COLO668 (cell line): ENCODE measurements around the gene SRPK1.

Source experiments
- DNase-seq: peaks from one replicate; lab custom pipeline; 2025; ENCODE audit not compliant: unreplicated experiment; lab: John Stamatoyannopoulos, UW

The SRPK1 gene

DNA sequence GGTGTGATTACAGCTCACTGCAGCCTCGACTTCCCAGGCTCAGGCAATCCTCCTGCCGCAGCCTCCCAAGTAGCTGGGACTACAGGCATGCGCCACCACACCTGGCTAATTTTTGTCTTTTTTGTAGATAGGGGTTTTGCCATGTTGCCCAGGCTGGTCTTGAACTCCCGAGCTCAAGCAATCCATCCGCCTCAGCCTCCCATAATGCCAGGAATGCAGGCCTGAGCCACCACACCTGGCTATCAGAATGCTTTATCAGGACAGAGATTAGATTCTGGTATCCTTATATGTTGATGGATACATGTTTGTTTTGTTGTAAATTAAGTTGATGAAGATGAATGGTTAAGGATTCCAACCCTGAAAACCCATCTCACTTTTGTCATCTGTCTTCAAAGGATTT, 91.6 kb downstream of the SRPK1 start:
- DNase-seq = no peak

DNA sequence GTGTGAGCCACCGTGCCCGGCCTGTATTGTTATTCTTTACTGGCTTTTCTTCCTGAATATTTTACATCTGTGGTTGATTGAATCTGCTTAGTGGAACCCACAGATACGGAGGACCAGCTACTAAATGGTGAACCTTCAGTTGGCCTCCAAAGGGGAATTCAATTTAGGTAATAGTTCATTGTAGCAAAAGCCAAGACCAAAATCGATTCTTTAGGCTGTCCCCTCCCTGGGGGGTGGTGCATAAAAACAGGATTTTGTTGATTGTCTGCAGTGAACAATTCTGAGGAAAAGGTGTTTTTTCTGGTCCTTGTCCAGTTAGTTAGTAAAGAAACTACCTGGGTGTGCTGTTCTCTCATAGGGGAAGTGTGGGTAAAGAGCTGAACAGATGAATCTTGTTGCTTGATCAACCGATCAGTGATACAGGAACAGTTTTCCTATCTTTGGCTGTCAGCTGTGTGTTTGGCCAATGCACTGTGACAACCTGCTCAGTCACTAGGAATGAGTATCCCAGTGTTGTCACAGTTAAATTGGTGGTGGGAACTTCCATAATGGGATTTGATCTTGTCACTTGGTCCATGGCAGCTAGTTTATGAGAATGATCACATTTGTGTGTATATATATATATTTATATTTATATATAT, 96.2 kb downstream of the SRPK1 start:
- no peak for DNase-seq

DNA sequence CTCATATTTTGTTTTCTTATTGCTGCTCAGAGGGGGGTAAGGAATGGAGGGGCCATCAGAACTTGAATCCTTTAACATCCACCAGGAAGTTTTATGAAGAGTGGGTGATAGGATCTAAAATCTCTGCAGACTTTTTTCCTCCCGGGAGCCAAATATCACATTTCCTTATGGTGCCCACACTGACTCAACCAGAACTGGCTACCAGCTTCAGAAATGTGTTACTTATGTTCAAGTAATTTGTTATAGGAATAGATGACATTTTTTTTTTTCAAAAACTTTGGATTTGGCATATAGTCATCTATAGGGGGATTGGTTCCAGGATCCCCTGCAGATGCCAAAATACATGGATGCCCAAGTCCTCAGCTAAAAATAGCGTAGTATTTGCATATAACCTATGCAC, 97.3 kb downstream of the SRPK1 start:
- no peak for DNase-seq

DNA sequence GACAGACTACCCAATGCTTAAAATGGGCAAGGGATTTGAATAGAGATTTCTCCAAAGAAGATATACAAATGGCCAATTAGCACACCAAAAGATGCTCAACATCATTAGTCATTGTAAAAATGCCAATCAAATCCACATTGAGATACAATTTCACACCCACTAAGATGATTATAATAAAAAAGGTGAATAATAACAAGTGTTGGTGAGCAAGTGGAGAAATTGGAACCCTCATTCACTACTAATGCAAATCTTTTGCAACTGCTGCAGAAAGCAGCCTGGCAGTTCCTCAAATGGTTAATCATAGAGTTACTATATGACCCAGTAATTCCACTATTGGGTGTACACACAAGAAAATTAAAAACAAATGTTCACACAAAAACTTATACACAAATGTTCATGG, 103.4 kb downstream of the SRPK1 start:
- no peak for DNase-seq

DNA sequence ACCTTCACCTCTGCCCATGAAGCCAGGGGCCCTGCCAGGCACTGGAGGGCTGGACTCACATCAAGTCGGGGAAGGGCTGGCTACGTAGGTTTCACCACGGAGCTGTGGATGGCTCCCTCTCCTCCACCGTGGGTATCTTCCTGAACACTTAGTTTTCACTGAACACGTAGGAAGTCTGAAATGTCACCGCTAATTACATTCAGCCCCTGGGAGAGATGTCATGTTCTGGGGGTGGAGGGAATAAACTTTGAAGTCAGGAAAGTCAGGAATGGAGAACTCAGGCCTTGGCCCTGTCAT, 109.3 kb downstream of the SRPK1 start:
- DNase-seq = no peak

DNA sequence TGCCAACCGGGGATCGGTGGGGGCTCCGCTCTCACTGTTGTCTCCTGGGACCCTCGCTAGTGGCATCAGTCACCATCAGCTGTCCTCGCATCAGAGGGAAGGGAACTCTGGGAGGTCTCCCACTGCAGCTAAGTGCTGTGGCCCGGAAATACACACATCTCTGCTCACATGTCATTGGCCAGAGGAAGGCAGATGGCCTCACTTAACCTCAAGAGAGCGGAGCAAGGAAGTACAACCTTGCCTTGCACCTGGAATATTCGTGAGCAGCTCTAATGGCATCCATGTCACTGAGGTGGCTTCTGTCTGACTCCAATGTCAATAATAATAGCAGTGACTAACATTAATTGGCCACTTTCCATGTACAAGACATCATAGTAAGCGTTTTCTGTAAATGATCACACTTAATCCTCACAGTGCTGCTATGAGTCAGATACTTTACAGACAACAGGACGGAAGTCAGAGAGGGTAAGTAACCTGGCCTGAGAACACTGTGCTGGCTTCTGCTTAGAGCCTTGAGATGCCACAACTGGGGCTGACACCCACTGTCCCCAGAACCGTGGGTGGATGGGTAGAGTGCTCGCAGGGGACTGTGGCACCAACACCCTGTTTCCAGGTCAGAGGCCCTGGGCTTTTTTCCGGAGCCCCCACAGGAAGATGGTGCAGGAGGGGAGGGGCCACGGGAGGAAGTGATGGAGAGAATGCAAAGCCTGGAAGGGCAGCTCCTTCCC, 109.8 kb downstream of the SRPK1 start:
- peak; percentile 10 for DNase-seq

DNA sequence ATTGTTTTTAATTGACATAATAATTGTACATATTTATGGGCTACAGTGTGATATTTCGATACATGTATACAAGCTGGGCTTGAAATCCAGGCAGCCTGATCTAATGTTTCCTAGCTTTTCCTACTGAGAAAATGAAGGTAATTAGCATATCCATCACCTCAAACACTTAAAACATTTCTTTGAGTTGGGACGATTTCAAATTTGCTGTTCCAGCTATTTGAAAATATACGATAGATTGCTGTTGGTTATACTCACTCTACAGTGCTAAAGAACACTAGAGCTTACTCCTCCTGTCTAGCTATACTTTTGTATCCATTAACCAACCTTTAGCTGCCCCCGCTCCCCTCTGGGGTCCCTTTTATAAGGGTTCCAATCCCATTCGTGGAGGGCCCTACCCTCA, 111.1 kb downstream of the SRPK1 start:
- DNase-seq = no peak

DNA sequence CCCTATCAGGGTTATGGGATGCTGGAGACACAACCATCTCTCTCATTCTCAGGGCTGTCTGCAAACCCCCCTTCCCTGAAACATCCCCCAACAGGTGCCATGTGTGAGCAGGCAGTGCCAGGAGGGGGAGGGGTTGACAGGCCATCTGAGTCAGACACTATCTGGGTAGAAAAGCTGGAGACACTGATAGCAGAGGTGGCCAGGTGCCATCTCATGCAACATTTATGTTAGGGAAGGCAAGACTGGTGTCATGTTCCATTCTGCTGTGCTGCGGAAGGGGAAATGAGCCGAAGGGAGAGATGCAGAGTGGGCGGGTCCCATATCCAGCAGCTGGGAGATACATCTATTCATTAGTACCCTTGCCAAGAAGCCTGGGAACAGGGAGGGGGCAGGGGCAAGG, 112.2 kb downstream of the SRPK1 start:
- peak; percentile 85 for DNase-seq

DNA sequence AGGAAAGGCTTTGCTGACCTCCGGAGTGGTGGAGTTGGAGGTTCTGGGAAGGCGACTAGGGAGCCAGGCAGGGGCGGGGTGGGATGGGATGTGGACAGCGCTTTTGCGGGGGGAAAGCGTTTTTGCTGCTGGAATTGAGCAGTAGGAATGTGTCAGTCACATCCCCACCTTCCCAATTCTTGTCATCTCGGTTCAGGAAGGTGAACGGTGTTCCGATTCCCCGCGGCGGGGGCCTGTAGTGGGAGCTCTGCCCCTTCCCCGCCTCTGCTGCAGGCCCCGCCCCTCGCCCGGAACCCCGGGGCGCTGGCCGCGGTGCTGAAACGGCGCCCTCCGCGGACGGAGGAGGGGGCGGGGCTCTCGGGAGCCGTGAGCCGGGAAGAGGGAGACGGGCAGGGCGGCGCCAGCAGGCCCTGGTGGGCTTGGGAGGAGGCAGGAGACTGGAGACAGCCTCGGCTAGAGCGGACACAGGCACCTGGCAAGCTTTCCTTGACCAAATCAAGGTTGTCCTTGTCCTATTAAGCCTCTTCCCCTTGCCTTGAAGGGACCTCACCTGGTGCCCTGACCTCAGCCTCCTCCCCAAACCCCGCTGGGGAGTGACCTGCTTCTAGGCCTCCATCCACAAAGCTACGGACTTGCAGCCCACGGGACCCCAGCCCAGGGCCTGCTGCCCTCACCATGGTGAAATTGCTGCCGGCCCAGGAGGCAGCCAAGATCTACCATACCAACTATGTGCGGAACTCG, 115.7 kb downstream of the SRPK1 start, which contains the start of gene LHFPL5:
Gene LHFPL5, plus strand, starts transcription at position 357 of the 741 bp plus-strand sequence. Its CDS starts 319 bp downstream, at position 676.
- DNase-seq = peak; percentile 79

DNA sequence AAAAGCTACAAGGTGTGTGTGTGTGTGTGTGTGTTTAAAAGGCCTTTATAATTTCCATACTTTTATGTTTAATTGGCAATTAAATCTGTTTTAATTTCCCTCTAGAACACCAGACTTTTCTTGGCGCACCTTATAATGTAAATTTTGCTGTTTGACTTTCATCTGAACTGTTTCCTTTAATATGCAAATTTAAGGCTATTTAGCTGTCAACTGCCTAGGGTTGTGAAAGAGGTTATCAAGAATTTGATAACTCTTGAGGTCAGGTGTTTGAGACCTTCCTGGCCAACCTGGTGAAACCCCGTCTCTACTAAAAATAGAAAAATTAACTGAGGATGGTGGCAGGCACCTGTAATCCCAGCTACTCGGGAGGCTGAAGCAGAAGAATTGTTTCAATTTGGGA, 119.8 kb downstream of the SRPK1 start:
- no peak for DNase-seq

DNA sequence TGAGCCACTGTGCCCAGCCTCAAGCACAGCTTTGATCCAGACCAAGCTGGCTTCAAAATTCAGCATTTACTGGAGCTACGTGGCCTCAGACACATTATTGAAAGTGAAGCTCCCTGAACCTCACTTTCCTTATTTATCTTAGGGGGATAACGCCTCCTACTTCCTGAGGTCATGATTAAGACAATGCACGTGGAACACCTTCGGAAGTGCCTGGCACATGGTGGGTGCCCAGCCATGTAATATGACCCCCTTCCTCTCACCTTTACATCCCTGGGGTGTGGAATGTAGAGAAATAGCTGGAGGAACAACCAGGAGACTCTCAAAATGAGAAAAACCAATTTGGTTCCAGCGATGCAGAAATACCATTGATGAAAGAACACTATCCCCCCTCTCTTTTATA, 122.2 kb downstream of the SRPK1 start:
- no peak for DNase-seq

DNA sequence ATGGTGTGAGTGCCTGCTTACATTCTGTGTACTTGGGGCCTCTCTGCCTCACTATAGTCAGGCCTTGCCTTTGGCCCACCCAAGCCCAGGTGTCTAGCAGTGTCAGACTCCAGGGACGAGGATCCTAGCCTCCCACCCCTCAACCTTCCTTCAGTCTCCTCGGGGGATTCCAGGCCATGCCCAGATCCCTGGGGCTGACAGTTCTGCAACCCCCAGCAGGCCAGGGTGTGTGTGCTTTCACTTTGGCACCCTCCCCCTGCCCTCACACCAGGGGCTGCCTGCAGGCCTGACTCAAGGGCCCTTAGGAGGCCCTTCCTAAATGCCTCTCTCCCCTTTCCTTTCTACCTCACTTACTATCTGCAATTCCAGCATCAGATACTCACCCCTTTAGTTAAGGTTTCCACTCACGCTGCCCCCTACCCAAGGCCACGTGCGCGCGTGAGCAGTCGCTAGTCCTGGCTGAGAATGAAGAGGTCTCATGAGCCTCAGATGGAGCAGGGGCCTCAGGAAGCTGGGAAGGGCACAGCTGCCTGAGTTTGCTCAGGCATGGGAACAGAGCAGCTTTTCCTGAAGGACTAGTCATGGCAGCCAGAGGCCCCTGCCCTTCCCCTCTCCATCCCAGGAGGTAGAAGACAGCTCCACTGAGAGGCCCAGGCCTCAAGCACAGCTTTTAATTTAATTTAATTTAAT, 122.9 kb downstream of the SRPK1 start:
- no peak for DNase-seq

DNA sequence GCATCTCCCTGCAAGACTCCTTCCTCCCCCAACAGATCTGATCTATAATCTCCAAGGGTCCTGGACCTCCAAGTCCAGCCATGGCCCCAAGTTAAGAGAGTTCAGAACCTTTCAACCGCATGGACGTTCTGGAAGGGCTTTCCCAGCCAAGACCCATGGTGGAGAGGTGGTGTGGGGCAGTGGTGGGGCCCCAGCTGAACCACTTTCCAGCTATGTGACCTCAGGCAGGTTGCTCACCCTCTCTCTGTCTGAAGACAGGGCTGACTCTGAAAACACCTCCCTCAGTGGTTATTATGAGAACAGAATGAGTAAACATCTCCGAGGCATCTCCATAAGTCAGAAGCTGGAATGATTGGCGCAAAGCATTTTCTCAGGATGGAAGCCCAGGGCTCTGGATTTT, 124.7 kb downstream of the SRPK1 start:
- no peak for DNase-seq

DNA sequence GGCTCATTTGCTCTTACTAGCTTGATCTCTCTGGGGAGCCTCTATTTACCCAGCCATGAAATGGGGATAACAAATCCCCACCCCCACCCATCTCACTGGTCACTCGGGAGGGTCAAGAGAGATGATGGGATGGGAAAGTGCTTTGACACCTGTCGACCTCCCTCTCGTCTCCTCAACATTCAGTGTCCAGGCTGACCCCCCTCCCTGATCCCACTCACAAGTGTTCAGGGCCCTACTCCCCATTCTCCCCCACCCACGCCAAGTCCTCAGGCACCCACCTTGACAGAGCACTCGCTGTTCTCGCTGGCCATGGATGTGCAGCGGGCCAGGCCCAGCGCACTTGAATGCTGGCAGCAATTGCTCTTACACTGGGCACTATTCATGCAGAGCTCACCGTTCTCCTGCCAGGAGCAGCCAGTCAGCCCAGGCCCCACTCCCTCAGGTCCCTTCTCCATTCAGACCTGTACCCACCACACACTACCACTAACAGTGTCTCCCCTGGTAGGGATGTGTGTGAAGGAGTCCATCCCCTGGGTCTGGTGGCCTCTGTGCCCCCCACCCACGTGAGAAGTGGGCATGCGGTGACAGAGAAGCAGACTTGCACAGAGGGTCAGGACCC, 125.3 kb downstream of the SRPK1 start:
- no peak for DNase-seq

DNA sequence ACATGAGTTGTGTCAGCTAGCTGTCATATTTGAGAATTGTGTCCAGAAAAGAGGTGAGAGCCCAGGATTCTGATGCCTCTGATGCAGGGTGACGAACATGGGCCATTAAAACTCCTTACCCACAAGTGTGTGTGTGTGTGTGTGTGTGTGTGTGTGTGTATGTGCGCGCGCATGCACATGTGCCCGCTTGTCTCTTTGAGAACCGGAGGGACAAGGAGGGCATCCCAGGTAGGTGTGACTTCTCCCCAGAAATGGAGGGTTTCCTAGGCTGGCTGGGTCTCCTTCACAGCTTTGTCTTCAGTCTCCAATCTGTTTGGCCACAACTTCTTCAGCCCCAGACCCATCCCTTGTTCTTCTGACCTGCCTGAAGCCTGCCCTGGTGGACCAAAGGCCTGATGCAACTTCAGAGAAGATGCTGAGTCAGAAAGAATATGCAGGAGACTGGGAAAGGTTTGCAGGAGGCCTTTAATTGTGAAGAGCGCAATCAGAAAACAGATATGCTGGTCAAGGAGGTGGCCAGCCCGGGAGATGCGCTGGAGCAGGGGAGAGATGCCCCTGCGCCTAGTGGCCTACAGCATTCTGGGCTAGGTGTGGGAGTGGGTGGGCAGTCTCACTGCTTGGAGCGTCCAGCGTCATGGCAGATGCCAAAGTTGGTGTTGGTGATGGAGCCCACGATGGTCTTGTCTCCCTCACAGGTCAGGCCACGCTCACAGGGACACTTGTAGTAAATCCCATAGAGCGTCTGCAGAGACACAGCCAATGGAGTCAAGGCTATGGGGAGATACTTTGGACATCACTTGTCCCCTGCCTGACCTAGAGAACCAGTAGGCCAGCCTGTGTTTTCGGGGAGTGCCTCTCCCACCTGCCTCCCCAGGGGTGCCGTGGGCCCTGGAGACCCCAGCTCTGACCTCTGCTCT, 126.1 kb downstream of the SRPK1 start:
- DNase-seq = no peak

DNA sequence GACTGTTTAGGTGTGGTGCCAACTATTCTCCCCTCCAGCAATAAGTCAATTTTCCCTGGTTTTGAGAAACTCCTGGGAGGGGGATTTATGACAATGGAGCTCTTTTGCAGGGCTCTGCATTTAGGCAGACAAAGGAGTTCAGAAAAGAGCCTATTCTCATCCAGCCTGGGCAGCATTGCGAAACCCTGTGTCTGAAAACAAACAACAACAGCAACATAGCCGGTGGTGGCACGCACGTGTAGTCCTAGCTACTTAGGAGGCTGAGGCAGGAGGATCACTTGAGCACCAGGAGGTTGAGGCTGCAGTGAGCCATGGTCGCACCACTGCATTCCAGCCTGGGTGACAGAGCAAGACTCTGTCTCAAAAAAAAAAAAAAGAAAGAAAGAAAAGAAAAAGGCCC, 130.2 kb downstream of the SRPK1 start:
- DNase-seq = no peak

DNA sequence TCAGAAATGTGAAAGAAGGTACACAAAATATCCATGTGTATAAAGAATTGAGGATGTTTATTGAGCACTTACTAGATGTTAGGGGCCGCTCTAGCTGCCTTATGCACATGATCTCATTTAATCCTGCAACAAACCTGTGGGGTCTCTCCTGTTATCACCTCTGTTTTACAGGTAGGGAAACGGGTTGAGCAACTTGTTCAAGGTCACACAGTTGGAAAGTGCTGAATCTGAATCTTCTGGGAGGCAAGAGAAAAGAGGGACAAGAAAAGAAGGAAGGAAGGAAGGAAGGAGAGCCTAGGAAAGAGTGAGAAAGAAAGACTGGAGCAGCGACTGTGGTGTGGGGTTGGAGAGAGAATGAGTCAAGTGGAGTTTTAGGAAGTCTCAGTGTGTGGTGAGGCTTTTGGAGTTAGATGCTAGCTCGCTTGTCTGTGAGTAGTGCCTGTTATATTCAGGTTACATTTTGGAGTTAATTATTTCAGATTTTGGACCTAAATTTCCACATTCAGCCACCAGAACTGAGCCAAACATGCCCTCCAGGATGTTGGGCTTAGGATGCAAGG, 132.4 kb downstream of the SRPK1 start:
- DNase-seq = no peak

DNA sequence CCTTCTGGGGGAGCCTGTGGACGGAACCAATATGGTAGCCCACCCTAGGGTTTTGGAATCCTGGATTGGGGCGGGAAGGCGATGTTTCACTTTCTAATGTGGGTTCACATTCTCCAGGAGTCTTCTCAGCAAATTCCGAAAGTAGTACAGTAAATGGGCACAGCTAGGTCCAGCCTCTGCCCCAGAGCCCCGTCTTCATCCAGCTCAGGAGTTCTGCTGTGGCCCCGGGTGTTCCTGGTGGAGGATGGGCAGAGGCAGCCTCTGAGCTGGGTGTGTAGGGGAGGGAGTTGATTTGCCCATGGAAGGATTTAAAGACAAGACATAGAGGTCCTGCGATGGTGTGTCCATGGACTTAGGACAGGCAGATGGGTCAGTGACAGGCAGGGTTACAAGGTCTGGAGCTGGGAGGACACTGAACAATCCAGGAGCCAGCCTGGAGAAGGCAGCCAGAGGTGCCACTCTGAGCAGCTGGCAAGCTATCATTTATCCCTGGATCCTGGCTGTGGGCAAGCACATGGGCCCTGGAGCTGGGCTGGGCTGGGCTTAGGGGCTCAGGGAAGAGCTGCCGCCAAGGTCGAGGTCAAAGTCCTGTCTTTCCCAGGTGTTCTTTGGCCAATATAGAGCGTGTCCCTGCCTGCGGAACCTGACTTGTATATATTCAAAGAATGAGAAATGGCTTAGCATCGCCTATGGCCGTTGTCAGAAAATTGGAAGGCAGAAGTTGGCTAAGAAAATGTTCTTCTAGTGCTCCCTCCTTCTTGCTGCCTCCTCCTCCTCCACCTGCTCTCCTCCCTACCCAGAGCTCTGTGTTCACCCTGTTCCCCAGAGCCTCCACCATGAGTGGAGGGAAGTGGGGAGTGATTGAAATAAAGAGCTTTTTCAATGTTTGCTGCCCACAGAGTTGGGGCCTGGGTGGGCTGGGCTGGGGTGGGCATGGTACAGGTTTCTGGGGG, 133.4 kb downstream of the SRPK1 start:
- DNase-seq = no peak

DNA sequence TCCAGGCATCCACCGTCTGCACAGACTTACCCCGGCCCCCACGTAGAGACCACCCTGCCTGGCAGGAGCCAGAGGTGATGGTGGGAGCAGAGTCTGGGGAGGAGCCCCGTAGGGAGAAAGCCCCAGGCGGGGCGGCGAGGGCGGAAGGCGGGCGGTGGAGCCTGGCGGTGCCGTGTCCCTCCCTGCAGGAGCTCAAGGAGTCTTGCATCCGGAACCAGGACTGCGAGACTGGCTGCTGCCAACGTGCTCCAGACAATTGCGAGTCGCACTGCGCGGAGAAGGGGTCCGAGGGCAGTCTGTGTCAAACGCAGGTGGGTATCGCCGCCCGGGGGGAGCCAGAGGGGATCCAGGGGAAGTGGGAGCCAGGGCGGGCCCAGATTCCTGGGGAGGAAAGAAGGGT, 134.1 kb downstream of the SRPK1 start:
- no peak for DNase-seq
